Measurements from ENCODE around the gene SYNE1.

DNA sequence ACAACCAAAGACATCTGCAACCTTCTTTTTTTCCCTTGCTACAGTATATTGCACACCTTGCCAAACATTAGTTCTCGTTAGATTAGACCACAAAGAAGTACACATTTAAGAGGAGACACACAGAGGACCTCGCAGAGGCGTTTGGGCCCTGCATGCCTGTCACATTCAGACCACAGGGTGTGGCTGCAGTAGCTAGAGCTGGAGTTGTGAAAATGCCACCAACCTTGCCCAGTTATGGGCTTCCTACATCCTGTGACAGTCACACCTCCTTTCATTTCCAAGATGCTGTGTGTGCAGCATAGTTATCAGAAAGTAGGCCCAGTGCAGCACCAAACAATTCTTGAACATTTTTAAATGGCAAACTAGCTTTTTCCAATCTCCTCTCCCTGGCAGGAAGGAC lies 2.4 kb downstream of the SYNE1 start:
- no peak for TF ChIP-seq POLR2AphosphoS5 (IDR thresholded peaks at IDR 0.05)
- TF ChIP-seq, protein P1, sequence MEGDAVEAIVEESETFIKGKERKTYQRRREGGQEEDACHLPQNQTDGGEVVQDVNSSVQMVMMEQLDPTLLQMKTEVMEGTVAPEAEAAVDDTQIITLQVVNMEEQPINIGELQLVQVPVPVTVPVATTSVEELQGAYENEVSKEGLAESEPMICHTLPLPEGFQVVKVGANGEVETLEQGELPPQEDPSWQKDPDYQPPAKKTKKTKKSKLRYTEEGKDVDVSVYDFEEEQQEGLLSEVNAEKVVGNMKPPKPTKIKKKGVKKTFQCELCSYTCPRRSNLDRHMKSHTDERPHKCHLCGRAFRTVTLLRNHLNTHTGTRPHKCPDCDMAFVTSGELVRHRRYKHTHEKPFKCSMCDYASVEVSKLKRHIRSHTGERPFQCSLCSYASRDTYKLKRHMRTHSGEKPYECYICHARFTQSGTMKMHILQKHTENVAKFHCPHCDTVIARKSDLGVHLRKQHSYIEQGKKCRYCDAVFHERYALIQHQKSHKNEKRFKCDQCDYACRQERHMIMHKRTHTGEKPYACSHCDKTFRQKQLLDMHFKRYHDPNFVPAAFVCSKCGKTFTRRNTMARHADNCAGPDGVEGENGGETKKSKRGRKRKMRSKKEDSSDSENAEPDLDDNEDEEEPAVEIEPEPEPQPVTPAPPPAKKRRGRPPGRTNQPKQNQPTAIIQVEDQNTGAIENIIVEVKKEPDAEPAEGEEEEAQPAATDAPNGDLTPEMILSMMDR (IDR thresholded peaks at IDR 0.05): no peak
- TF ChIP-seq POLR2A (IDR thresholded peaks at IDR 0.05): no peak

Measured in sigmoid colon (tissue), 4 donors.